NCI-H345 (cell line): Measurements from ENCODE around the gene FAM174A.
"Not testable (repeated sequence)": the region's sequence is repeated elsewhere in the genome, so short reads cannot be mapped to it uniquely, and the experiment has no call there.

Source experiments
- DNase-seq: peaks from one replicate; lab custom pipeline; 2025; lab: John Stamatoyannopoulos, UW

FAM174A gene

GRCh38 chr5:100576217-100576751, 41.1 kb downstream of the FAM174A start:
- DNase-seq, result no peak

GRCh38 chr5:100577506-100577905, 42.3 kb downstream of the FAM174A start:
- no peak for DNase-seq

- no peak for DNase-seq
These were observed 48.9 kb downstream of the FAM174A start for GRCh38 chr5:100584069-100584468.

- DNase-seq, result no peak
These were observed 49.7 kb downstream of the FAM174A start for GRCh38 chr5:100584889-100585288.

- DNase-seq, result no peak
These were observed 55.7 kb downstream of the FAM174A start for GRCh38 chr5:100590867-100591266.

GRCh38 chr5:100595152-100595811, 60.1 kb downstream of the FAM174A start:
- DNase-seq, result no peak

- no peak for DNase-seq
These were observed 60.6 kb downstream of the FAM174A start for GRCh38 chr5:100595812-100596173.

GRCh38 chr5:100598446-100598845, 63.3 kb downstream of the FAM174A start:
- no peak for DNase-seq

- no peak for DNase-seq
These were observed 65.3 kb downstream of the FAM174A start for GRCh38 chr5:100600298-100600994.

- DNase-seq, result no peak
These were observed 68.0 kb downstream of the FAM174A start for GRCh38 chr5:100603141-100603540.

GRCh38 chr5:100604021-100604420, 68.8 kb downstream of the FAM174A start:
- DNase-seq, result not testable (repeated sequence)

GRCh38 chr5:100609594-100609993, 74.4 kb downstream of the FAM174A start:
- DNase-seq, result no peak

- DNase-seq, result no peak
These were observed 79.1 kb downstream of the FAM174A start for GRCh38 chr5:100614308-100614707.

- no peak for DNase-seq
These were observed 80.2 kb downstream of the FAM174A start for GRCh38 chr5:100615362-100615761.

- DNase-seq, result no peak
These were observed 81.1 kb downstream of the FAM174A start for GRCh38 chr5:100616291-100616690.

- no peak for DNase-seq
These were observed 81.8 kb downstream of the FAM174A start for GRCh38 chr5:100616981-100617380.

GRCh38 chr5:100623719-100624118, 88.5 kb downstream of the FAM174A start:
- peak; percentile 38 for DNase-seq

- no peak for DNase-seq
These were observed 99.9 kb downstream of the FAM174A start for GRCh38 chr5:100634937-100635534.
